Activated T-cell treated with anti-CD3 and anti-CD28 coated beads, Interleukin-2, amount 50 U/mL, for 72 hours (primary cell): ENCODE data around the gene CLEC12A. TPM values are rescaled to one million over a fixed set of nuclear protein-coding genes. Genes with fewer than 3 reads are reported as not detected.
A peak's percentile ranks its signal among the peaks of the same experiment; 100 is the strongest.
"Not testable (repeated sequence)": the region's sequence is repeated elsewhere in the genome, so short reads cannot be mapped to it uniquely, and the experiment has no call there.

Experiments
- ATAC-seq, 2 donors: fragments of 150-1000 bp; cut with Tn5 transposase; replicated peaks in 1 of 2; 2 replicates each; pipeline ENCODE4 v1.10.0; 2021; ENCODE audit warnings: moderate library complexity in 2 of 2, mild to moderate bottlenecking in 1 of 2
- DNase-seq, 2 donors: peaks; one replicate each; pipeline ENCODE4 v3.0.0; 2021 to 2022; ENCODE audit warnings: mixed read lengths in 1 of 2
- H3K27ac Mint-ChIP-seq: one replicate; pipeline ENCODE4 v1.8.0; 2022; ENCODE audit warnings: mild to moderate bottlenecking, moderate library complexity, mixed read lengths
- H3K27me3 Mint-ChIP-seq: one replicate; pipeline ENCODE4 v1.8.0; 2022; ENCODE audit warnings: low read depth, mixed read lengths
- H3K36me3 Mint-ChIP-seq, 2 donors: one replicate each; pipeline ENCODE4 v1.8.0; 2022; ENCODE audit warnings: mixed read lengths in 2 of 2, mild to moderate bottlenecking in 1 of 2; ENCODE audit not compliant: insufficient read depth in 2 of 2
- H3K4me1 Mint-ChIP-seq: one replicate; pipeline ENCODE4 v1.8.0; 2022; ENCODE audit warnings: low read depth, mixed read lengths
- H3K4me3 Mint-ChIP-seq, 2 donors: one replicate each; pipeline ENCODE4 v1.8.0; 2022; ENCODE audit warnings: mild to moderate bottlenecking in 2 of 2, mixed read lengths in 2 of 2, moderate library complexity in 2 of 2
- H3K9me3 Mint-ChIP-seq, 2 donors: one replicate each; pipeline ENCODE4 v1.8.0; 2022; ENCODE audit warnings: mixed read lengths in 2 of 2
- total RNA-seq, 2 donors: library from RNA; stranded (reverse); gene quantifications; one replicate each; pipeline ENCODE4 v1.2.3, GENCODE V29; 2022

Gene CLEC12A
- total RNA-seq, 2 donors from 2014 or later = 0.16 TPM; not detected in 1

GRCh38 chr12:9947674-9948073, 23.5 kb upstream of the CLEC12A start:
- peaks cover 49% of the 10 kb centered on the region for H3K4me1 Mint-ChIP-seq
- H3K36me3 Mint-ChIP-seq = no peaks in the 10 kb centered on the region
- H3K27ac Mint-ChIP-seq = no peak overlapping the region
- ATAC-seq (no peak), DNase-seq (no peak)
- H3K27me3 Mint-ChIP-seq = no peaks in the 10 kb centered on the region
- no peaks in the 10 kb centered on the region for H3K9me3 Mint-ChIP-seq
- no peak overlapping the region for H3K4me3 Mint-ChIP-seq

- H3K36me3 Mint-ChIP-seq = no peaks in the 10 kb centered on the region
- ATAC-seq = peak; percentile 97
- H3K4me1 Mint-ChIP-seq = peaks cover 49% of the 10 kb centered on the region
- H3K4me3 Mint-ChIP-seq = peak overlapping the region; percentile 16 to 37
- no peak overlapping the region for H3K27ac Mint-ChIP-seq
- DNase-seq = peak; percentile 10 to 20
- no peaks in the 10 kb centered on the region for H3K27me3 Mint-ChIP-seq
- H3K9me3 Mint-ChIP-seq = no peaks in the 10 kb centered on the region
These were observed 22.5 kb upstream of the CLEC12A start for GRCh38 chr12:9948606-9949296.

GRCh38 chr12:9951026-9951675, 20.1 kb upstream of the CLEC12A start:
- Mint-ChIP-seq H3K27ac (no peak overlapping the region), H3K4me3 (peak overlapping the region in 1 of 2 donors; percentile 21), H3K36me3 (no peaks in the 10 kb centered on the region), H3K9me3 (no peaks in the 10 kb centered on the region), H3K27me3 (no peaks in the 10 kb centered on the region), H3K4me1 (peaks cover 52% of the 10 kb centered on the region)
- ATAC-seq = peak; percentile 53 to 62
- DNase-seq = peak; percentile 9 to 28

GRCh38 chr12:9952954-9953729, 18.1 kb upstream of the CLEC12A start:
- H3K27me3 Mint-ChIP-seq, DNase-seq, ATAC-seq, H3K9me3 Mint-ChIP-seq, H3K36me3 Mint-ChIP-seq, H3K4me3 Mint-ChIP-seq, H3K27ac Mint-ChIP-seq: not testable (repeated sequence)
- peaks cover 56% of the 10 kb centered on the region for H3K4me1 Mint-ChIP-seq

- Mint-ChIP-seq H3K27ac (peak overlapping the region; percentile 9), H3K27me3 (no peaks in the 10 kb centered on the region), H3K4me3 (peak overlapping the region in 1 of 2 donors; percentile 31), H3K9me3 (no peaks in the 10 kb centered on the region), H3K4me1 (peaks cover 33% of the 10 kb centered on the region), H3K36me3 (no peaks in the 10 kb centered on the region)
- no peak for DNase-seq
- ATAC-seq = no peak
These were observed 13.4 kb upstream of the CLEC12A start for GRCh38 chr12:9957834-9958233.

GRCh38 chr12:9960590-9960989, 10.6 kb upstream of the CLEC12A start:
- Mint-ChIP-seq H3K4me1 (peaks cover 30% of the 10 kb centered on the region), H3K36me3 (no peaks in the 10 kb centered on the region), H3K27me3 (no peaks in the 10 kb centered on the region), H3K27ac (no peak overlapping the region), H3K4me3 (no peak overlapping the region), H3K9me3 (no peaks in the 10 kb centered on the region)
- no peak for ATAC-seq
- DNase-seq = no peak

GRCh38 chr12:9961106-9961505, 10.1 kb upstream of the CLEC12A start:
- no peak overlapping the region for H3K27ac Mint-ChIP-seq
- H3K27me3 Mint-ChIP-seq = no peaks in the 10 kb centered on the region
- DNase-seq (no peak), ATAC-seq (no peak)
- H3K4me3 Mint-ChIP-seq = no peak overlapping the region
- no peaks in the 10 kb centered on the region for H3K36me3 Mint-ChIP-seq
- no peaks in the 10 kb centered on the region for H3K9me3 Mint-ChIP-seq
- H3K4me1 Mint-ChIP-seq = peaks cover 24% of the 10 kb centered on the region

- DNase-seq (no peak), ATAC-seq (no peak)
- H3K36me3 Mint-ChIP-seq = no peaks in the 10 kb centered on the region
- H3K4me3 Mint-ChIP-seq = no peak overlapping the region
- H3K9me3 Mint-ChIP-seq = no peaks in the 10 kb centered on the region
- H3K4me1 Mint-ChIP-seq = peaks cover 24% of the 10 kb centered on the region
- H3K27ac Mint-ChIP-seq = no peak overlapping the region
- no peaks in the 10 kb centered on the region for H3K27me3 Mint-ChIP-seq
These were observed 9.3 kb upstream of the CLEC12A start for GRCh38 chr12:9961901-9962300.

- DNase-seq (no peak), ATAC-seq (no peak)
- Mint-ChIP-seq H3K27ac (no peak overlapping the region), H3K9me3 (peaks cover 0 to 2% of the 10 kb centered on the region in 2 donors), H3K4me1 (no peaks in the 10 kb centered on the region), H3K4me3 (no peak overlapping the region), H3K36me3 (no peaks in the 10 kb centered on the region), H3K27me3 (no peaks in the 10 kb centered on the region)
These were observed 1.5 kb upstream of the CLEC12A start for GRCh38 chr12:9969673-9970072.

- H3K9me3 Mint-ChIP-seq = peaks cover 2 to 8% of the 10 kb centered on the region in 2 donors
- no peak for ATAC-seq
- peaks cover 8% of the 10 kb centered on the region in 2 donors for H3K36me3 Mint-ChIP-seq
- H3K4me1 Mint-ChIP-seq = no peaks in the 10 kb centered on the region
- no peak overlapping the region for H3K27ac Mint-ChIP-seq
- no peaks in the 10 kb centered on the region for H3K27me3 Mint-ChIP-seq
- no peak overlapping the region for H3K4me3 Mint-ChIP-seq
- DNase-seq = no peak
These were observed 2.7 kb downstream of the CLEC12A start for GRCh38 chr12:9973949-9974348.

- not testable (repeated sequence) for DNase-seq, H3K4me3 Mint-ChIP-seq, H3K9me3 Mint-ChIP-seq, H3K4me1 Mint-ChIP-seq, H3K27ac Mint-ChIP-seq, H3K27me3 Mint-ChIP-seq, ATAC-seq, H3K36me3 Mint-ChIP-seq
These were observed 3.5 kb downstream of the CLEC12A start for GRCh38 chr12:9974731-9975130.

- no peak overlapping the region for H3K27ac Mint-ChIP-seq
- no peak for ATAC-seq
- H3K36me3 Mint-ChIP-seq = peaks cover 8% of the 10 kb centered on the region in 2 donors
- peaks cover 2 to 8% of the 10 kb centered on the region in 2 donors for H3K9me3 Mint-ChIP-seq
- H3K27me3 Mint-ChIP-seq = peaks cover 9% of the 10 kb centered on the region
- DNase-seq = no peak
- no peak overlapping the region for H3K4me3 Mint-ChIP-seq
- no peaks in the 10 kb centered on the region for H3K4me1 Mint-ChIP-seq
These were observed 4.4 kb downstream of the CLEC12A start for GRCh38 chr12:9975614-9976013.

- DNase-seq, H3K9me3 Mint-ChIP-seq, H3K4me3 Mint-ChIP-seq, H3K36me3 Mint-ChIP-seq, H3K4me1 Mint-ChIP-seq, H3K27ac Mint-ChIP-seq, H3K27me3 Mint-ChIP-seq, ATAC-seq: not testable (repeated sequence)
These were observed 5.4 kb downstream of the CLEC12A start for GRCh38 chr12:9976626-9977025.
